ENCODE data around the gene ALPK3.
"Not testable (repeated sequence)": the region's sequence is repeated elsewhere in the genome, so short reads cannot be mapped to it uniquely, and the experiment has no call there.

Gene ALPK3

DNA sequence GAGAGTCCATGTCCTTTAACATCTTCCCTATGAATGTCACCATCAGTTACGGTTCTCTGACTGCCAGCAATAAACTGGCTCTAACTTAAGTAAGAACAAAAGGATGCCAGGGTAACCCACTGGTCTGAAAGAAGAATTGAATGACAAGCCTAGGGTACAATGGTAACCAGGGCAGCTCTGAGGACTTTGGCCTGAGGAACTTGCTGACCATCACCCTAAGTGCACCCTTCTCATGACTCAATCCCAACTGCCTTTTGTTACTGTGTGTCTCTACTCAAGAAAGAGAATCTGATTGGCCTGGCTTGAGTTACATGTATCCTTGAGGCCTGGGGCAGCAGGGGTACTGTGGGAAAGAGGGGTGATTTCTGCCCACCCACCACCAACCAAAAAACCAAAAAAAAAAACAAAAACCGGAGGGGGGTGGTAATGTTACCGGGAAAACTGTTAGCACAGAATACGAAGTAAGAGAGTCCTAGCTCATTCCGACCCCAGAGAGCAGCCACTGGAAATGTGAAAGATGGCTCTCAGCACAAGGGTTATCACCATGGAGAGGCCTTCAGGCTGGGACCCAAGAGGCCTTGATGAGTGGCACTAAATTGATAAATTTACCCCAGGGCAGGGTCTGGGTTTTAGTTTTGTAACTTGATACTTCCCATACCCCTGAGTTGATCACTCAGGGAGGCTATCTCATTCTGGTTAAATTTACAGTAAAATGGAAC, 58.0 kb downstream of the ALPK3 start:
- no peak for DNase-seq (ENCODE audit: low read depth)

GRCh38 chr15:84876269-84876668, 59.1 kb downstream of the ALPK3 start:
- DNase-seq (ENCODE audit: low read depth) = no peak

- DNase-seq (ENCODE audit: low read depth) = not testable (repeated sequence)
Observed at GRCh38 chr15:84877701-84878100, 60.5 kb downstream of the ALPK3 start.

GRCh38 chr15:84878504-84878903, 61.3 kb downstream of the ALPK3 start:
- peak; percentile 35 for DNase-seq (ENCODE audit: low read depth)

DNA sequence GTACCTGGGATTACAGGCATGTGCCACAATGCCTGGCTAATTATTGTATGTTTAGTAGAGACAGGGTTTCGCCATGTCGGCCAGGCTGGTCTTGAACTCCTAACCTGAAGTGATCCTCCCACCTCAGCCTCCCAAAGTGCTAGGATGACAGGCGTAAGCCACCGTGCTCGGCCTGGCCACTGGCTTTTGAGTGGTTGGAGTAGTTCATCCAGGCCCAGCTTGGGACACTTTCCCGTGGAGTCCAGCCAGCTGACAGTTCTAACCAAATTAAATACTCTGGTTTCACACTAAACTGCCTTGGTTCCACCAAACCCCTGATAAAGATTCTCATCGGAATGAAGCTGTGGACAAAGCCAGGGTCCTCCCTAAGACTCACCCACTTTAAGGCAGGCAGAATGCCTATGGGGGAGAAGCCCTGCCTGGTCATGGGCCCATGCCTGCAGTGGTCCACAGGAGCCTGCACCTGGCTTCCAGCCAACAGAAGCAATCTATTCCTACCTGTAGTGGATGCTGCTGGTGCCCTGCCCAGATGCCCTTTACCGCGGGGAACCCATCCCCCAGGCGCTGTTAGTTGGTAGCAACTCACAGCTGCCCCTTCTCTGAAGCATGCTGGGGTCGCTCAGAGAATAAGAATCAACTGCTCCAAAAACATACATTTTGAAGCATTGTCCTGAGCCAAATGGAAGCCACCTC, 62.1 kb downstream of the ALPK3 start:
- no peak for DNase-seq (ENCODE audit: low read depth)

DNA sequence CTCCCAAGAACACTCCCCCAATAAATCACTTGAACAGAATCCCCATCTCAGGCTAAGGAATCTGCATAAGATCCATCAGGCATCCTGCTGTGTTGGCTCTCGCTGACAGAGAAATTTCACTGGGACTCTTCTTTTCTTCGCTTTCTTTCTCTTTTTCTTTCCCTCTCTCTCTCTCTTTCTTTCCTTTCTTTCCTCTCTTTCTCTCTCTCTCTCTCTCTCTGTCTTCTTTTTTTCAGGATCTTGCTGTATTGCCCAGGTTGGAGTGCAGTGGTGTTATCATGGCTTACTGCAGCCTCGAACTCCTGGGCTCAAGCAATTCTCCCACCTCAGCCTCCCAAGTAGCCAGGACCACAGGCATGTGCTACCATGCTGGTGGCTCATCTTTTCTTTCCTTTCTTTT, 62.9 kb downstream of the ALPK3 start:
- no peak for DNase-seq (ENCODE audit: low read depth)

DNA sequence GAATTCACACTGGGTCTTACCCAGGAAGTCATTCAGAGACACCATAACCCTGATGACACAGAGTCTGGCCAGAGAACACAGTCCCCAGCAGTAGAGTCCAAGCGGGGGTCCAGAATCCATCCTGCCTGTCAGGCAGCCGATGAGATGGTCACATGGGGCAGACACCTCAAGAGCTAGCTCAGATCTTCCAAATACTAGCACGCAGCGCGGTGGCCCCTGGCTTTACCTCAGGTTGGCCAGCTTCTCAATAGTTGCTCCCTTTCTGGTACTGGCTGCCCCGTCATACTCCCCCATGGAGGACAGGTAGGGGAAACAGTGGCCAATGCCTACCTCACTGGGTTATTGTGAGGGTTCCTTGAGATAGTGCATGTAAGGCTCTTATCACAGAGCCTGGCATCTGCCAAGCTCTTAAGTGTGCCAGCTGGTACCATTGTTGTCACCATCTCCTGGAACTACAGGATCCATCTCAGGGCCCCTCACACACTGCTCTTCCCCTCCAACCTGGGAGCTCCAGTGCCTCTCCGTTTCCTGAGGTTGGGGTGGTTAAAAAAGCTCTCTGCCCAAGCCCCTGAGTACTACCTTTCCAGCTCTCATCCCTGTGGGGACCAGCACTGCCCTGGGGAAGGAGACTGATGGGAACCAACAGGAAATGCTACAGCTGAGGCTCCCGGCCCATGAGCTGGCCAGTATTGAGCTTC, 63.8 kb downstream of the ALPK3 start:
- no peak for DNase-seq (ENCODE audit: low read depth)

- no peak for DNase-seq (ENCODE audit: low read depth)
Observed at GRCh38 chr15:84881520-84881830, 64.3 kb downstream of the ALPK3 start.

GRCh38 chr15:84883466-84883865, 66.3 kb downstream of the ALPK3 start:
- DNase-seq (ENCODE audit: low read depth) = no peak

- no peak for DNase-seq (ENCODE audit: low read depth)
Observed at GRCh38 chr15:84883916-84884781, 67.0 kb downstream of the ALPK3 start, which contains the start of gene SLC28A1. SLC28A1 (plus strand) TSS chr15:84884662; CDS start chr15:84887761, 3,099 bp downstream.

DNA sequence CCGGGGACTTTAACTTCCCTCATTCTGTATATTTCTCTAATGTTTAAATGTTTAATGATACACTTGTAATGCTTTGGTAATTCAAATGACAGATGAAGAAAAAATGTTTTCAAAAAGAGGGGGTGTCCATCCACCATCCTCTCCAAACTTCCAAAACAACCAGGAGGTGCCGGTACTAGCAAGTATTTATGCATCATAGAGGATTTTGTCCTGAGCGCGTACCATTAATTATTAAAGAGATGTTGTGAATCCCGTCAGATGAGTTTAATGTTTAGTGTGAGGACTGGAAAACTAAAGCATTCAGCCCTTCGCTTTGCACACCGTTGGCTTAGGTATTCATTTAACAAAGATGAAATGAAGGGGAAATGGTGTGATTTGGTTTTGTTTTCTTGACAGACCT, 68.6 kb downstream of the ALPK3 start:
- DNase-seq (ENCODE audit: low read depth) = no peak

- DNase-seq (ENCODE audit: low read depth) = no peak
Observed at GRCh38 chr15:84886211-84886983, 69.2 kb downstream of the ALPK3 start.

DNA sequence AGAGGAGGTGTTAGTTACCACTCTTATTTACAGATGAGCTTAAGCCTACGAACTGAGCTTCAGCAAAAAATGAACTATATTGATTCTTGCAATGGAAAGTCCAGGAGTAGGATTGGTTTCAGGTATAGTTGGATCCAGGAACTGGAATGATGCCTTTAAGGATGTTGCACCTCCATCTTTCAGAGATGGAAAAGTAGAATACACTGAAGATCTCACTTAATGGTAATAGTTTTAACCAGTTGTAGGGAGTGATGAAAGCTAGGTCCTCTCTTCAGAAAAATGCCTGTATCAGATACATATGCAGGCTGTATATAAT, 69.8 kb downstream of the ALPK3 start:
- no peak for DNase-seq (ENCODE audit: low read depth)

DNA sequence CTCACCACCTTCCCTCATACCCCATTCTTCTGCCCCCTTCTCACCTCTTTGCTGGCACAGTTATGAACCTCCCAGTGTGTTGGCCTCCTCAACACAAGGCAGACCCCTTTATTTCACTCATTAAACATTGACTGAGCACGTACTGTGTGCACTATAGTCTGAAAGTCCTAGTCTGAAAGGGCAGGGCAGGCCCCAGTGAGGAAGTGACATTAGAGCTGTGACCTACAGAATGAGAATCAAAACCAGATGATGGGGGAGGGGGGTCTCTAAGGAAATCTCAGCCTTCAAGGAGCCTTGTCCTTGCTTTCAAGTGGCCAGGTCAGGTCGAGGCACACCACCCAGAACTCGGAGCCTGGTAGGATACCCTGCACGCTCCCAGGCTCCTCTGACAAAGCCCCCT, 70.8 kb downstream of the ALPK3 start:
- no peak for DNase-seq (ENCODE audit: low read depth)

GRCh38 chr15:84888639-84889038, 71.5 kb downstream of the ALPK3 start:
- DNase-seq (ENCODE audit: low read depth) = no peak

GRCh38 chr15:84889313-84889990, 72.3 kb downstream of the ALPK3 start:
- no peak for DNase-seq (ENCODE audit: low read depth)

GRCh38 chr15:84889991-84890669, 73.0 kb downstream of the ALPK3 start:
- DNase-seq (ENCODE audit: low read depth) = no peak

DNA sequence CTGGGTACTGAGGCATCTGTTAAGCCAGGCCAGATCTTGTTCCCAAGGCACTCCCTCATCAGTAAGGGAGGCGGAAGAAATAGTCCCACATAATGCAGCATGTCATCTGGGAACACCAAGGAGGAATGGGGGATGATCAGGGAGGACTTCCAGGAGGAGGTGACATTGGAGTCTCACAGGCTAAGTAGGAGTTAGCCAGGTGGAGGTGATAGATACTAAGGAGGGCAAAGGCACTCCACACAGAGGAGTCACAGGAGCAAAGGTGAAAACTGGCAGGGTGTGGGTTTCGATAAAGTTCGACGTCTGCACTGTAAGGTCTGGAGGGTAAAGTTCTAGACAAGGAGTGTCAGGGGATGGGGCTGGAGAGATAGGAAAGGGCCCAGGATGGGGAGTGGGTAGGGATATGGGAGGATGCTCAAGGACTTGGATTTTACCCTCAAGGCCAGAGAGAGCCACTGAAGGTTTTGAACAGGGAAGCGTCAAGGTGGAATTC, 73.6 kb downstream of the ALPK3 start:
- no peak for DNase-seq (ENCODE audit: low read depth)

- DNase-seq (ENCODE audit: low read depth) = no peak
Observed at GRCh38 chr15:84891339-84891738, 74.2 kb downstream of the ALPK3 start.

GRCh38 chr15:84892786-84893307, 75.7 kb downstream of the ALPK3 start:
- no peak for DNase-seq (ENCODE audit: low read depth)
